Trophoblast cell (in vitro differentiated cells and primary cell): Measurements from ENCODE around the gene NDUFAF3.

Experiments used
- DNase-seq, 2 donors: peaks; one replicate each; pipeline ENCODE4 v3.0.0-alpha.2; 2016
- H2AFZ ChIP-seq: 2 replicates; pipeline ENCODE4 v1.6.1; 2013; ENCODE audit warnings: low read length, moderate library complexity, mild to moderate bottlenecking; ENCODE audit not compliant: insufficient read depth, poor library complexity
- H2AK5ac ChIP-seq: 2 replicates; pipeline ENCODE4 v1.6.1; 2013; ENCODE audit warnings: mild to moderate bottlenecking, low read length
- H2BK120ac ChIP-seq: 2 replicates; pipeline ENCODE4 v1.6.1; 2013; ENCODE audit warnings: low read length, mild to moderate bottlenecking, moderate library complexity; ENCODE audit not compliant: insufficient read depth, poor library complexity
- H2BK12ac ChIP-seq: 2 replicates; pipeline ENCODE4 v1.6.1; 2013; ENCODE audit warnings: mild to moderate bottlenecking, low read length, moderate library complexity
- H2BK5ac ChIP-seq: 2 replicates; pipeline ENCODE4 v1.6.1; 2013; ENCODE audit warnings: low read length, low read depth, moderate library complexity, mild to moderate bottlenecking; ENCODE audit not compliant: poor library complexity
- H3K14ac ChIP-seq: 2 replicates; pipeline ENCODE4 v1.6.1; 2013; ENCODE audit warnings: mild to moderate bottlenecking, low read length
- H3K18ac ChIP-seq: 2 replicates; pipeline ENCODE4 v1.6.1; 2013; ENCODE audit warnings: mild to moderate bottlenecking, low read length
- H3K23ac ChIP-seq: 2 replicates; pipeline ENCODE4 v1.6.1; 2013; ENCODE audit warnings: low read length
- H3K27ac ChIP-seq: 2 replicates; pipeline ENCODE4 v1.5.1; 2013; ENCODE audit warnings: low read depth, mild to moderate bottlenecking, inconsistent platforms, low read length, moderate library complexity
- H3K27me3 ChIP-seq: 2 replicates; pipeline ENCODE4 v1.6.1; 2013; ENCODE audit warnings: inconsistent platforms, mild to moderate bottlenecking, low read length, moderate library complexity; ENCODE audit not compliant: insufficient read depth
- H3K36me3 ChIP-seq, 2 experiments: 1 replicate in 1 of 2; 2 replicates in 1 of 2; pipeline ENCODE4 v1.6.1; 2013; ENCODE audit warnings: low read length in 2 of 2, mild to moderate bottlenecking in 2 of 2, moderate library complexity in 1 of 2; ENCODE audit not compliant: insufficient read depth in 2 of 2, control insufficient read depth in 1 of 2
- H3K4ac ChIP-seq: 2 replicates; pipeline ENCODE4 v1.6.1; 2013; ENCODE audit warnings: low read depth, mild to moderate bottlenecking, low read length, moderate library complexity
- H3K4me1 ChIP-seq, 2 experiments: 1 replicate in 1 of 2; 2 replicates in 1 of 2; pipeline ENCODE4 v1.6.1; 2013; ENCODE audit warnings: low read length in 2 of 2, mild to moderate bottlenecking in 2 of 2, moderate library complexity in 1 of 2; ENCODE audit not compliant: insufficient read depth in 2 of 2, control insufficient read depth in 1 of 2
- H3K4me2 ChIP-seq: 2 replicates; pipeline ENCODE4 v1.6.1; 2013; ENCODE audit warnings: inconsistent platforms, mild to moderate bottlenecking, low read length, moderate library complexity
- H3K4me3 ChIP-seq: 2 replicates; pipeline ENCODE4 v1.5.1; 2013; ENCODE audit warnings: mild to moderate bottlenecking, low read depth, low read length, inconsistent platforms
- H3K79me1 ChIP-seq: one replicate; pipeline ENCODE4 v1.6.1; 2013; ENCODE audit warnings: low read length
- H3K79me2 ChIP-seq: 2 replicates; pipeline ENCODE4 v1.6.1; 2013; ENCODE audit warnings: low read length, mild to moderate bottlenecking; ENCODE audit not compliant: control insufficient read depth, insufficient read depth, poor library complexity
- H3K9ac ChIP-seq: 2 replicates; pipeline ENCODE4 v1.6.1; 2013; ENCODE audit warnings: mild to moderate bottlenecking, low read length
- H3K9me3 ChIP-seq: 2 replicates; pipeline ENCODE4 v1.6.1; 2013; ENCODE audit warnings: low read depth, mild to moderate bottlenecking, control low read depth, inconsistent platforms, low read length; ENCODE audit not compliant: insufficient read depth
- H4K12ac ChIP-seq: 2 replicates; pipeline ENCODE4 v1.6.1; 2013; ENCODE audit warnings: low read depth, mild to moderate bottlenecking, low read length, moderate library complexity
- H4K8ac ChIP-seq: 2 replicates; pipeline ENCODE4 v1.6.1; 2013; ENCODE audit warnings: low read depth, mild to moderate bottlenecking, low read length, moderate library complexity
- H4K91ac ChIP-seq: one replicate; pipeline ENCODE4 v1.6.1; 2013; ENCODE audit warnings: low read depth, mild to moderate bottlenecking, low read length, moderate library complexity
- WGBS: extraction: QIAGEN DNeasy Blood & Tissue Kit; methylation state at CpG from one replicate; pipeline ENCODE4 v1.1.7; 2013; ENCODE audit warnings: missing lambda C conversion rate; ENCODE audit not compliant: insufficient read length, insufficient coverage; ENCODE audit errors: extremely low coverage; 5-methylcytosine and 5-hydroxymethylcytosine counted together

The NDUFAF3 gene

DNA sequence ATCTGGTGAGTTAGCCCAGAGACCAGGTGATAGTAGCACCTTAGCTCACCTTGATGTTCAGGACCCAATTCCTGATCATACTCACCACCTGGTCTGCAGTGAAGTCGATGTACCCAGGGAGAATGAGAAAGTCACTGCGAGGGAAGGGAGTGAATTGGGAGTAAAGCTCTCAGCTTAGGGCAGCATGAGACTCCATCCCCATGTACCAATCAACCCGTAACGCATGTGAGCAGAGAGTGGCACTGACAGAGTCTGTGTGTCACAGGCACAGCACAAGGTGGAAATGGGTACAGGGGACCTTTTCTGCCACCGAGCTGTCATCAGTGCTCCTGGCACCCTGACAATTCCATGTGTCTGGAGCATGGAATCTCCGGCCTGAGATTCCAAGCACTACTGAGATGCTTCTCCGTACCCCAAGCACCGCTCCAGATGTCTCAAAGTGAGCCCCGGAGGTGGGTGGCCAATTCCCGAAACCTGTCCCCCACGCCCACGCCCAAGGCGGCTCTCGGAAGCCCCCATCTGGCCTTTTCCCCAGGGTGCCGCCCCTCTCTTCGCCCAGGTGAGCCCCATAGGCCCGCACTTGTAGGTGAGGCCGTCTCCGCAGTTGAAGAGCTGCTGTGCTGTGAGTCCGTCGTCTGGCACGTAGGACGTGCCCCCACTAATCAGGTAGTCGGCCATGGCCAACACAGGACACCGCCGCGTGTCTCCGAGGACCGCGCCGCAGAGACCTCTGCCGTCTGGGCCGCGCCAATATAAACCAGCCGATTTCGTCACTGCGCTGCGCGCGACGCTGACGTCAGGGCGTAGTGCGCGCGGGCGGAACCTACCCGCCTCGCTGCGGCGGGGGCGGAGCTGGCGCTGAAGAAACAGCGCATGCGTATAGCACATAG lies 7.0 kb downstream of the NDUFAF3 start, which contains the start of gene IMPDH2:
TSS of gene IMPDH2 (minus strand) at position 726 of the 890 bp plus-strand sequence. CDS start at position 678, 48 bp downstream.
- peak within 1 kb of the TSS; percentile 87 for H3K4ac ChIP-seq
- DNase-seq: peak; percentile 97 to 99
- WGBS: no CpG with 5 or more reads among the region's 55 CpGs

DNA sequence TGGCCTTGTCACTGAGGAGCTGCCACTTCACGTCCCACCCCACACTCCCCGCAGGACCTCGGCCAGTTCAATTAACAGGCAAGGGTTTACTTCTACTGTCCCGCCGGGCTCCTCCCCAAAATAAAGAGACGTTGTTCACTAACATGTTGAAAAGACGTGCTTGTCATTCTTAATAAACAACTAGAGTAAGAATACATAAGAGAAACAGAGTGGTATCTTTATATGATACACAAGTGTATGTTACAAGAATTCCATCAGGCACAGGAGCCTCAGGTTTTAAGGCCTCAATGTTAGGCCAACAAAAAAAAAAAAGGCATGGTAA lies 7.6 kb downstream of the NDUFAF3 start:
- no peak overlapping the region for H2AK5ac ChIP-seq
- peaks cover 7% of the 10 kb centered on the region for H3K79me2 ChIP-seq
- peak overlapping the region; percentile 47 for H3K4me2 ChIP-seq
- no peak overlapping the region for H4K91ac ChIP-seq
- H4K8ac ChIP-seq: no peak overlapping the region
- no peak overlapping the region for H3K23ac ChIP-seq
- H3K4me3 ChIP-seq: no peak overlapping the region
- H3K4me1 ChIP-seq: peaks cover 9% of the 10 kb centered on the region in 2 experiments
- H2BK120ac ChIP-seq: no peak overlapping the region
- H3K14ac ChIP-seq: no peak overlapping the region
- H2BK5ac ChIP-seq: no peak overlapping the region
- H4K12ac ChIP-seq: no peak overlapping the region
- H3K18ac ChIP-seq: no peak overlapping the region
- no peak overlapping the region for H3K27ac ChIP-seq
- H3K36me3 ChIP-seq: peaks cover 54 to 75% of the 10 kb centered on the region in 2 experiments
- H3K4ac ChIP-seq: no peak overlapping the region
- H2AFZ ChIP-seq: no peak overlapping the region
- H3K27me3 ChIP-seq: no peaks in the 10 kb centered on the region
- H2BK12ac ChIP-seq: no peak overlapping the region
- peaks cover 3% of the 10 kb centered on the region for H3K79me1 ChIP-seq
- H3K9me3 ChIP-seq: peaks cover 3% of the 10 kb centered on the region
- no peak overlapping the region for H3K9ac ChIP-seq
- DNase-seq: no peak
- no CpG with 5 or more reads among the region's 7 CpGs for WGBS

More for the DNA sequence above, 7.0 kb downstream of the NDUFAF3 start, which contains the start of gene IMPDH2:
- Histone ChIP-seq H2AK5ac (peak within 1 kb of the TSS; percentile 91), H4K91ac (peak within 1 kb of the TSS; percentile 76), H3K79me1 (peaks cover 3% of the 10 kb centered on the region), H3K27ac (peak within 1 kb of the TSS; percentile 16), H3K79me2 (peaks cover 7% of the 10 kb centered on the region), H3K4me3 (peak within 1 kb of the TSS; percentile 71), H3K36me3 (peaks cover 55 to 76% of the 10 kb centered on the region in 2 experiments), H3K27me3 (no peaks in the 10 kb centered on the region), H3K9me3 (peaks cover 4% of the 10 kb centered on the region), H2BK5ac (peak within 1 kb of the TSS; percentile 68), H2BK120ac (peak within 1 kb of the TSS; percentile 82), H3K4me2 (peak within 1 kb of the TSS; percentile 82), H3K4me1 (peaks cover 9% of the 10 kb centered on the region in 2 experiments), H3K14ac (peak within 1 kb of the TSS; percentile 98), H3K23ac (no peak within 1 kb of the TSS), H3K9ac (peak within 1 kb of the TSS; percentile 83), H2BK12ac (peak within 1 kb of the TSS; percentile 8), H4K8ac (peak within 1 kb of the TSS; percentile 97), H4K12ac (peak within 1 kb of the TSS; percentile 93), H2AFZ (peak within 1 kb of the TSS; percentile 72), H3K18ac (peak within 1 kb of the TSS; percentile 89)

DNA sequence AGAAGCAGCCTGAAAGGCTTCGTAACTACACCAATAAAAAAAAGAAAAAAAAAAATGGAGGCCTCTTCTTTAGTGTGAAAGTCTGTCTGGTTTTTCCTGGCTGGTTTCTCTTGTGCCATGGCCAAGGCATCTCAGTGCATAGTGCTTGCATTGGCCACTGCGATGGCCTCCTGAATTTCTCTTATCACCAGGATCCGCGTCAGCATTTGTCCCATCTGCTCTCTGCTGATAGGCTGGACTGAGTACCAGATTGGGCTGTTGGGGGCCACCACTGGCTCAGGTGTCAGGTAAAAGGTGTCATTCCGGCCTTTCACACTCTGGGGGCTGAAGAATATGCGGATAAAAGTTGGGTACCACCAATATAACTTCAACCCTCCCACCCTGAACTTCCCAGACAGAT lies 8.4 kb downstream of the NDUFAF3 start:
- H3K79me2 ChIP-seq: peaks cover 7% of the 10 kb centered on the region
- no peak overlapping the region for H3K9ac ChIP-seq
- H2BK5ac ChIP-seq: no peak overlapping the region
- peaks cover 3% of the 10 kb centered on the region for H3K79me1 ChIP-seq
- peaks cover 2% of the 10 kb centered on the region for H3K9me3 ChIP-seq
- H3K27ac ChIP-seq: no peak overlapping the region
- H3K4me1 ChIP-seq: peaks cover 9% of the 10 kb centered on the region in 2 experiments
- no peak overlapping the region for H3K4me3 ChIP-seq
- no peak overlapping the region for H2AK5ac ChIP-seq
- H3K14ac ChIP-seq: no peak overlapping the region
- H2BK120ac ChIP-seq: no peak overlapping the region
- no peak overlapping the region for H4K8ac ChIP-seq
- H3K27me3 ChIP-seq: no peaks in the 10 kb centered on the region
- no peak overlapping the region for H2BK12ac ChIP-seq
- H3K23ac ChIP-seq: no peak overlapping the region
- H3K18ac ChIP-seq: no peak overlapping the region
- no peak overlapping the region for H4K91ac ChIP-seq
- no peak overlapping the region for H3K4me2 ChIP-seq
- no peak overlapping the region for H3K4ac ChIP-seq
- DNase-seq: no peak
- no CpG with 5 or more reads among the region's 6 CpGs for WGBS
- H2AFZ ChIP-seq: no peak overlapping the region
- H4K12ac ChIP-seq: no peak overlapping the region
- H3K36me3 ChIP-seq: peaks cover 48 to 75% of the 10 kb centered on the region in 2 experiments

DNA sequence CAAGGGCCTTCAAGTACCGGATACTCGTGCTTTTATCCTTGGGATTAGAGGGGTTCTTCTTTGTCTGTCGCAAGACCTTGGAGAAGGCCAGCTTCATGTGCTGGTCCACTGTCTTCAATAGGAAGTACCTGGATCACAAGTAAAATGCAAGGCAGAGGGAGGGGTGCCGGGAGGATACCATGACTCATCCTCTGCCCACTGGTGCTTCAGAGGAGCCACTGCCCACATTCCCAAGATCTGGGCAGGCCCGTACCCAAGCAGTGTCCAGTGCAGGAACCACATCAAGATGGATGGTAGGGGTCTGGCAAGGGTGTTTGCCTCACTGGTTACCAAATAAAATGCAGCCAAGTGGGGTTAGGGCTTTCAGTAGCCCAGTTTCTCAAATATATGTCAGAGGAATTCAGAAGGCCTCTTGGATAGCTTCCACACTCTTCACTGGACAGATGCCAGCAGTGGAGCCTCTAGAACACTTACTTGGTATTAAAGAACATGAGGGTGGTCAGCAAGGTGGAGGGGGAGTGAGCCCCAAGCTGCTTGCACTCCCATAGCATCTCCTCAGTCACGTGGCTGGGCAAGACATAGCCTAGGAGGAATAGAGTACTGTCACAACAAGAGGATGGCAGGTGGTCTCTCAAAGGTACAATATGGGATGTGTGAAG lies 10.9 kb downstream of the NDUFAF3 start:
- Histone ChIP-seq H2BK12ac (no peak overlapping the region), H3K27ac (no peak overlapping the region), H2AK5ac (no peak overlapping the region), H4K12ac (no peak overlapping the region), H2AFZ (no peak overlapping the region), H3K4me2 (no peak overlapping the region), H3K4ac (no peak overlapping the region), H3K4me3 (no peak overlapping the region), H3K79me1 (peaks cover 3% of the 10 kb centered on the region), H3K9me3 (no peaks in the 10 kb centered on the region), H3K18ac (no peak overlapping the region), H3K9ac (no peak overlapping the region), H3K14ac (no peak overlapping the region), H3K36me3 (peaks cover 44 to 68% of the 10 kb centered on the region in 2 experiments), H3K23ac (no peak overlapping the region), H2BK120ac (no peak overlapping the region), H4K91ac (no peak overlapping the region), H3K79me2 (peaks cover 7% of the 10 kb centered on the region), H3K27me3 (no peaks in the 10 kb centered on the region), H3K4me1 (peaks cover 9% of the 10 kb centered on the region in 2 experiments), H4K8ac (no peak overlapping the region), H2BK5ac (no peak overlapping the region)
- DNase-seq: no peak
- no CpG with 5 or more reads among the region's 6 CpGs for WGBS
